HCT116 (cell line): ENCODE measurements around the gene PARD6G.

ENCODE experiments used
- ATF3 ChIP-seq: IDR thresholded peaks from 2 replicates; pipeline ENCODE4 v1.6.1; 2012
- CBX3 ChIP-seq: IDR thresholded peaks from 2 replicates; pipeline ENCODE4 v1.6.1; 2012; ENCODE audit warnings: low read depth
- CTCF ChIP-seq, 3 experiments: fragments of 200-600 bp in 1 of 3; sonication (generic) in 1 of 3; IDR thresholded peaks in 2 of 3; conservative IDR thresholded peaks in 1 of 3; 2 replicates each; pipeline ENCODE4 v1.5.1; 2012 to 2017; ENCODE audit warnings: low read depth in 2 of 3, low read length in 2 of 3, antibody characterized with exemption in 1 of 3, borderline replicate concordance in 1 of 3, control low read depth in 1 of 3, mild to moderate bottlenecking in 1 of 3, mixed read lengths in 1 of 3, mixed run types in 1 of 3, moderate library complexity in 1 of 3; ENCODE audit not compliant: insufficient read depth in 1 of 3
- EZH2phosphoT487 ChIP-seq: fragments of 200-600 bp; IDR thresholded peaks from 2 replicates; pipeline ENCODE4 v1.6.1; 2018; ENCODE audit warnings: antibody characterized with exemption, borderline replicate concordance
- POLR2A ChIP-seq: IDR thresholded peaks from 2 replicates; pipeline ENCODE4 v1.7.0; 2011; ENCODE audit warnings: borderline replicate concordance; ENCODE audit not compliant: insufficient read depth, insufficient read length; ENCODE audit errors: extremely low read depth
- POLR2AphosphoS5 ChIP-seq: IDR thresholded peaks from 2 replicates; pipeline ENCODE4 v1.6.1; 2011; ENCODE audit warnings: mild to moderate bottlenecking, low read depth, low read length, moderate library complexity
- RAD21 ChIP-seq: IDR thresholded peaks from 2 replicates; pipeline ENCODE4 v1.6.1; 2012; ENCODE audit warnings: low read depth, mild to moderate bottlenecking
- SIN3A ChIP-seq: IDR thresholded peaks from 2 replicates; pipeline ENCODE4 v1.6.1; 2012; ENCODE audit warnings: low read depth
- YY1 ChIP-seq: IDR thresholded peaks from 2 replicates; pipeline ENCODE4 v1.6.1; 2011; ENCODE audit warnings: low read length, low read depth, moderate library complexity, mild to moderate bottlenecking; ENCODE audit not compliant: insufficient replicate concordance; ENCODE audit errors: extremely low read depth
- ZNF274 ChIP-seq: fragments of 200-500 bp; sonication (Bioruptor generic); IDR thresholded peaks from 2 replicates; pipeline ENCODE4 v1.6.1; 2014; ENCODE audit warnings: mild to moderate bottlenecking, low read depth, low read length, inconsistent platforms

- no peak for TF ChIP-seq POLR2A
- no peak for TF ChIP-seq ZNF274
- TF ChIP-seq CTCF (IDR thresholded peaks at IDR 0.05 in 2 of 3, conservative IDR thresholded peaks at IDR 0.05 in 1 of 3; ENCODE audit: borderline replicate concordance in 1 of 3, insufficient read depth in 1 of 3, low read depth in 2 of 3, low read length in 2 of 3), result no peak
- no peak for TF ChIP-seq CBX3
- no peak for TF ChIP-seq ATF3
- no peak for TF ChIP-seq EZH2phosphoT487
- no peak for TF ChIP-seq YY1
- TF ChIP-seq POLR2AphosphoS5, result no peak
- TF ChIP-seq SIN3A, result no peak
- TF ChIP-seq RAD21, result no peak
Measured at GRCh38 chr18:80194874-80195570, 52.3 kb downstream of the PARD6G start.
